ENCODE measurements around the gene ZNF76.

ZNF76 gene

GRCh38 chr6:35267897-35268296 is 8.4 kb downstream of the ZNF76 start:
- no peak for DNase-seq (ENCODE audit: low read depth)

- DNase-seq (ENCODE audit: low read depth): no peak
Observed at GRCh38 chr6:35272005-35272404, 12.5 kb downstream of the ZNF76 start.

- DNase-seq (ENCODE audit: low read depth): no peak
Observed at GRCh38 chr6:35273822-35274559, 14.5 kb downstream of the ZNF76 start.

GRCh38 chr6:35275744-35276260 is 16.3 kb downstream of the ZNF76 start:
- no peak for DNase-seq (ENCODE audit: low read depth)

- DNase-seq (ENCODE audit: low read depth): no peak
Observed at GRCh38 chr6:35278708-35279107, 19.2 kb downstream of the ZNF76 start.

GRCh38 chr6:35280903-35281302 is 21.4 kb downstream of the ZNF76 start:
- DNase-seq (ENCODE audit: low read depth): no peak

GRCh38 chr6:35282472-35282871 is 22.9 kb downstream of the ZNF76 start:
- no peak for DNase-seq (ENCODE audit: low read depth)

GRCh38 chr6:35283361-35283760 is 23.8 kb downstream of the ZNF76 start:
- no peak for DNase-seq (ENCODE audit: low read depth)

GRCh38 chr6:35287671-35288396 is 28.3 kb downstream of the ZNF76 start:
- DNase-seq (ENCODE audit: low read depth): peak; percentile 27

GRCh38 chr6:35288834-35289233 is 29.3 kb downstream of the ZNF76 start:
- no peak for DNase-seq (ENCODE audit: low read depth)

- DNase-seq (ENCODE audit: low read depth): no peak
Observed at GRCh38 chr6:35291491-35291890, 32.0 kb downstream of the ZNF76 start.

- DNase-seq (ENCODE audit: low read depth): no peak
Observed at GRCh38 chr6:35292494-35292893, 33.0 kb downstream of the ZNF76 start.

- no peak for DNase-seq (ENCODE audit: low read depth)
Observed at GRCh38 chr6:35293681-35294080, 34.1 kb downstream of the ZNF76 start.

- DNase-seq (ENCODE audit: low read depth): no peak
Observed at GRCh38 chr6:35294308-35294945, 34.9 kb downstream of the ZNF76 start.

GRCh38 chr6:35295036-35295435 is 35.5 kb downstream of the ZNF76 start:
- no peak for DNase-seq (ENCODE audit: low read depth)

- no peak for DNase-seq (ENCODE audit: low read depth)
Observed at GRCh38 chr6:35295521-35296315, 36.2 kb downstream of the ZNF76 start.

- DNase-seq (ENCODE audit: low read depth): no peak
Observed at GRCh38 chr6:35296931-35297600, 37.5 kb downstream of the ZNF76 start.

GRCh38 chr6:35297601-35298481 is 38.3 kb downstream of the ZNF76 start, which contains the start of gene DEF6:
TSS of gene DEF6 (plus strand) at chr6:35297818. CDS start at chr6:35297857, 39 bp downstream.
- DNase-seq (ENCODE audit: low read depth): no peak

GRCh38 chr6:35298625-35299140 is 39.1 kb downstream of the ZNF76 start:
- no peak for DNase-seq (ENCODE audit: low read depth)

GRCh38 chr6:35299674-35300073 is 40.1 kb downstream of the ZNF76 start:
- no peak for DNase-seq (ENCODE audit: low read depth)

All from non-pigmented ciliary epithelial cell (primary cell).